Keratinocyte (primary cell): Measurements from ENCODE around the gene EIF4E2. TPM values are rescaled to one million over a fixed set of nuclear protein-coding genes. Genes with fewer than 3 reads are reported as not detected.

Experiments used
- DNase-seq: peaks from one replicate; pipeline ENCODE4 v3.0.0-alpha.2; 2011; ENCODE audit warnings: low read depth, missing footprints, low spot score
- FAIRE-seq: peaks from 2 replicates; lab custom pipeline; 2011; peaks lifted over from hg19 to GRCh38; lab: Jason Lieb, UNC
- H2AFZ ChIP-seq: 2 replicates; pipeline ENCODE4 v1.6.0; 2012; ENCODE audit warnings: low read length, control low read depth, inconsistent platforms; ENCODE audit not compliant: control insufficient read depth
- H3K27ac ChIP-seq: 2 replicates; pipeline ENCODE4 v1.5.1; 2011; ENCODE audit warnings: low read length; ENCODE audit not compliant: control insufficient read depth, insufficient read depth
- H3K27me3 ChIP-seq: 3 replicates; pipeline ENCODE4 v1.6.0; 2011; ENCODE audit warnings: low read length; ENCODE audit not compliant: control insufficient read depth, insufficient read depth; ENCODE audit errors: extremely low read depth
- H3K36me3 ChIP-seq, 2 experiments: 2 replicates in 1 of 2; 3 replicates in 1 of 2; pipeline ENCODE4 v1.5.1; 2011; ENCODE audit warnings: low read length in 2 of 2, mild to moderate bottlenecking in 1 of 2; ENCODE audit not compliant: control insufficient read depth in 2 of 2, insufficient read depth in 2 of 2; ENCODE audit errors: extremely low read depth in 1 of 2
- H3K4me1 ChIP-seq: 3 replicates; pipeline ENCODE4 v1.5.1; 2011; ENCODE audit warnings: low read length; ENCODE audit not compliant: control insufficient read depth, insufficient read depth; ENCODE audit errors: extremely low read depth
- H3K4me2 ChIP-seq: 3 replicates; pipeline ENCODE4 v1.6.0; 2011; ENCODE audit warnings: low read depth, low read length; ENCODE audit not compliant: control insufficient read depth, insufficient read depth; ENCODE audit errors: extremely low read depth
- H3K4me3 ChIP-seq, 3 experiments: fragments of 200-600 bp in 1 of 3; sonication (generic) in 1 of 3; 2 replicates in 2 of 3; 3 replicates in 1 of 3; pipeline ENCODE4 v1.5.1; 2011 to 2016; ENCODE audit warnings: low read length in 3 of 3, mild to moderate bottlenecking in 3 of 3, control low read depth in 2 of 3, inconsistent platforms in 1 of 3, low read depth in 1 of 3, mixed read lengths in 1 of 3, mixed run types in 1 of 3, moderate library complexity in 1 of 3; ENCODE audit not compliant: control insufficient read depth in 2 of 3, insufficient read depth in 2 of 3; ENCODE audit errors: extremely low read depth in 1 of 3
- H3K79me2 ChIP-seq: 2 replicates; pipeline ENCODE4 v1.6.0; 2012; ENCODE audit warnings: low read length; ENCODE audit not compliant: control insufficient read depth, insufficient read depth
- H3K9ac ChIP-seq: 3 replicates; pipeline ENCODE4 v1.6.0; 2011; ENCODE audit warnings: low read length; ENCODE audit not compliant: control insufficient read depth, insufficient read depth; ENCODE audit errors: extremely low read depth
- H3K9me1 ChIP-seq: 3 replicates; pipeline ENCODE4 v1.6.0; 2011; ENCODE audit warnings: low read length; ENCODE audit not compliant: control insufficient read depth, insufficient read depth; ENCODE audit errors: extremely low read depth
- H3K9me3 ChIP-seq: 2 replicates; pipeline ENCODE4 v1.5.1; 2012; ENCODE audit warnings: low read depth, low read length; ENCODE audit not compliant: control insufficient read depth
- H4K20me1 ChIP-seq: 3 replicates; pipeline ENCODE4 v1.6.0; 2011; ENCODE audit warnings: low read length; ENCODE audit not compliant: control insufficient read depth, insufficient read depth; ENCODE audit errors: extremely low read depth
- EZH2 ChIP-seq: IDR thresholded peaks from one replicate; pipeline ENCODE4 v1.6.1; 2012; ENCODE audit warnings: inconsistent platforms, mild to moderate bottlenecking, low read length, moderate library complexity
- dilution Hi-C: fragments of 300-500 bp; cut with MboI; formaldehyde crosslinking; loops from one replicate; pipeline ENCODE4 v1.7.0; 2020; ENCODE audit warnings: low sequenced_read_pairs; ENCODE audit not compliant: extremely low pct_ligation_motif_present
- polyA plus RNA-seq, 5 experiments: library from polyadenylated mRNA; depleted of rRNA in 3 of 5; stranded (reverse) in 3 of 5; stranded (forward) in 1 of 5; unstranded in 1 of 5; fragments of >200 nt; gene quantifications; 1 replicate in 1 of 5; 2 replicates in 3 of 5; 3 replicates in 1 of 5; pipeline versions ENCODE4 v1.2.1 to v1.2.3, GENCODE V29; 2011 to 2012; ENCODE audit warnings: missing spikeins in 2 of 5, low read depth in 1 of 5, low replicate concordance in 1 of 5
- TF ChIP-seq, protein P1 (sequence below), 3 experiments: IDR thresholded peaks in 1 of 3; conservative IDR thresholded peaks in 1 of 3; optimal IDR thresholded peaks in 1 of 3; 2 replicates in 2 of 3; 3 replicates in 1 of 3; pipeline versions ENCODE3 to v1.5.1; 2011; ENCODE audit warnings: low read length in 3 of 3, mild to moderate bottlenecking in 3 of 3, moderate library complexity in 2 of 3, control low read depth in 1 of 3, inconsistent platforms in 1 of 3; ENCODE audit not compliant: insufficient read depth in 2 of 3; ENCODE audit errors: extremely low read depth in 1 of 3

EIF4E2 gene
- polyA plus RNA-seq, 1 donor (not counting 4 experiments of a cell fraction or from before 2014, with no cell fraction given): 79.2 TPM

GRCh38 chr2:232526372-232526941 lies 24.0 kb upstream of the EIF4E2 start:
- Histone ChIP-seq H3K4me3 (no peak overlapping the region), H3K79me2 (no peaks in the 10 kb centered on the region), H3K4me1 (no peaks in the 10 kb centered on the region), H3K9me3 (no peaks in the 10 kb centered on the region), H3K4me2 (no peak overlapping the region), H3K27ac (no peak overlapping the region), H4K20me1 (no peaks in the 10 kb centered on the region), H3K36me3 (no peaks in the 10 kb centered on the region), H3K9me1 (no peaks in the 10 kb centered on the region), H2AFZ (no peak overlapping the region), H3K27me3 (peaks cover 36% of the 10 kb centered on the region), H3K9ac (no peak overlapping the region)
- dilution Hi-C loops: no loop called here
- FAIRE-seq (no peak), DNase-seq (no peak)
- no peak for TF ChIP-seq EZH2
- TF ChIP-seq, protein P1, sequence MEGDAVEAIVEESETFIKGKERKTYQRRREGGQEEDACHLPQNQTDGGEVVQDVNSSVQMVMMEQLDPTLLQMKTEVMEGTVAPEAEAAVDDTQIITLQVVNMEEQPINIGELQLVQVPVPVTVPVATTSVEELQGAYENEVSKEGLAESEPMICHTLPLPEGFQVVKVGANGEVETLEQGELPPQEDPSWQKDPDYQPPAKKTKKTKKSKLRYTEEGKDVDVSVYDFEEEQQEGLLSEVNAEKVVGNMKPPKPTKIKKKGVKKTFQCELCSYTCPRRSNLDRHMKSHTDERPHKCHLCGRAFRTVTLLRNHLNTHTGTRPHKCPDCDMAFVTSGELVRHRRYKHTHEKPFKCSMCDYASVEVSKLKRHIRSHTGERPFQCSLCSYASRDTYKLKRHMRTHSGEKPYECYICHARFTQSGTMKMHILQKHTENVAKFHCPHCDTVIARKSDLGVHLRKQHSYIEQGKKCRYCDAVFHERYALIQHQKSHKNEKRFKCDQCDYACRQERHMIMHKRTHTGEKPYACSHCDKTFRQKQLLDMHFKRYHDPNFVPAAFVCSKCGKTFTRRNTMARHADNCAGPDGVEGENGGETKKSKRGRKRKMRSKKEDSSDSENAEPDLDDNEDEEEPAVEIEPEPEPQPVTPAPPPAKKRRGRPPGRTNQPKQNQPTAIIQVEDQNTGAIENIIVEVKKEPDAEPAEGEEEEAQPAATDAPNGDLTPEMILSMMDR (optimal IDR thresholded peaks at IDR 0.05 in 1 of 3, IDR thresholded peaks at IDR 0.05 in 1 of 3, conservative IDR thresholded peaks at IDR 0.05 in 1 of 3; ENCODE audit: extremely low read depth in 1 of 3, insufficient read depth in 2 of 3, low read length in 3 of 3): no peak

- H3K79me2 ChIP-seq: no peaks in the 10 kb centered on the region
- H4K20me1 ChIP-seq: no peaks in the 10 kb centered on the region
- no peaks in the 10 kb centered on the region for H3K36me3 ChIP-seq
- dilution Hi-C loops: no loop called here
- no peaks in the 10 kb centered on the region for H3K9me3 ChIP-seq
- H3K4me1 ChIP-seq: no peaks in the 10 kb centered on the region
- no peak overlapping the region for H3K27ac ChIP-seq
- TF ChIP-seq EZH2: no peak
- no peak overlapping the region for H2AFZ ChIP-seq
- H3K9me1 ChIP-seq: no peaks in the 10 kb centered on the region
- H3K4me3 ChIP-seq: no peak overlapping the region
- H3K9ac ChIP-seq: no peak overlapping the region
- DNase-seq: no peak
- no peak overlapping the region for H3K4me2 ChIP-seq
- no peak for FAIRE-seq
- peaks cover 21% of the 10 kb centered on the region for H3K27me3 ChIP-seq
Observed at GRCh38 chr2:232527905-232528470, 22.5 kb upstream of the EIF4E2 start.
